WTC11 (cell line): Measurements from ENCODE around the gene SETD1B. TPM values are rescaled to one million over a fixed set of nuclear protein-coding genes. Genes with fewer than 3 reads are reported as not detected.

Experiments used
- ATAC-seq: fragments of 200-7000 bp; cut with Tn5 transposase; 2 replicates; pipeline ENCODE4 v1.10.0; 2021; ENCODE audit warnings: mild to moderate bottlenecking, moderate library complexity
- CTCF ChIA-PET: fragments of 300-600 bp; sonication (Branson Sonifier 250); formaldehyde crosslinking; loops from one replicate; lab custom pipeline; 2021; ENCODE audit warnings: antibody characterized with exemption; lab: Charles Lee
- POLR2A ChIA-PET: fragments of 350-600 bp; sonication (Branson Sonifier 250); formaldehyde crosslinking; loops from one replicate; lab custom pipeline; 2021; ENCODE audit warnings: antibody characterized with exemption; lab: Charles Lee
- DNase-seq: peaks from one replicate; pipeline ENCODE4 v3.0.0; 2021; ENCODE audit warnings: low spot score
- H3K27ac Mint-ChIP-seq: 2 replicates; pipeline ENCODE4 v1.8.0; 2021; ENCODE audit warnings: mixed read lengths
- H3K27me3 Mint-ChIP-seq: 2 replicates; pipeline ENCODE4 v1.8.0; 2021; ENCODE audit warnings: low read depth, mild to moderate bottlenecking, moderate library complexity, mixed read lengths
- H3K36me3 Mint-ChIP-seq: 2 replicates; pipeline ENCODE4 v1.8.0; 2021; ENCODE audit warnings: mixed read lengths
- H3K4me1 Mint-ChIP-seq: 2 replicates; pipeline ENCODE4 v1.8.0; 2022; ENCODE audit warnings: mixed read lengths
- H3K4me3 Mint-ChIP-seq: 2 replicates; pipeline ENCODE4 v1.8.0; 2021; ENCODE audit warnings: mild to moderate bottlenecking, moderate library complexity, mixed read lengths
- H3K9me3 Mint-ChIP-seq: 2 replicates; pipeline ENCODE4 v1.8.0; 2021; ENCODE audit warnings: mixed read lengths
- ELF4 ChIP-seq: sonication (generic); formaldehyde crosslinking; IDR thresholded peaks from 2 replicates; pipeline ENCODE4 v1.8.1; 2022; ENCODE audit warnings: low read depth, mild to moderate bottlenecking, moderate library complexity, missing genetic modification reagents
- EMX1 ChIP-seq: fragments of 250-450 bp; sonication (Bioruptor Pico); IDR thresholded peaks from 2 replicates; pipeline ENCODE4 v1.8.0; 2021; ENCODE audit warnings: mild to moderate bottlenecking
- FOXJ3 ChIP-seq: sonication (generic); formaldehyde crosslinking; IDR thresholded peaks from 2 replicates; pipeline ENCODE4 v1.9.0; 2021; ENCODE audit warnings: missing genetic modification reagents, mild to moderate bottlenecking, borderline replicate concordance
- FOXP1 ChIP-seq: sonication (generic); formaldehyde crosslinking; IDR thresholded peaks from 2 replicates; pipeline ENCODE4 v1.8.0; 2022; ENCODE audit warnings: missing genetic modification reagents, mild to moderate bottlenecking, moderate library complexity, borderline replicate concordance
- JUN ChIP-seq: sonication (generic); formaldehyde crosslinking; IDR thresholded peaks from 2 replicates; pipeline ENCODE4 v1.8.0; 2023; ENCODE audit warnings: mild to moderate bottlenecking, missing genetic modification reagents
- MAX ChIP-seq: sonication (generic); formaldehyde crosslinking; IDR thresholded peaks from 2 replicates; pipeline ENCODE4 v1.8.0; 2022; ENCODE audit warnings: mild to moderate bottlenecking, missing genetic modification reagents
- MXD4 ChIP-seq: fragments of 250-450 bp; sonication (Bioruptor Pico); IDR thresholded peaks from 2 replicates; pipeline ENCODE4 v1.8.0; 2021; ENCODE audit warnings: mild to moderate bottlenecking, moderate library complexity, borderline replicate concordance
- NFYB ChIP-seq: sonication (generic); formaldehyde crosslinking; conservative IDR thresholded peaks from 2 replicates; pipeline ENCODE4 v1.8.0; 2022; ENCODE audit warnings: low read depth, missing genetic modification reagents
- NR1H2 ChIP-seq: sonication (generic); formaldehyde crosslinking; IDR thresholded peaks from 2 replicates; pipeline ENCODE4 v1.9.0; 2021; ENCODE audit warnings: mild to moderate bottlenecking, moderate library complexity, missing genetic modification reagents
- NR3C1 ChIP-seq: sonication (generic); formaldehyde crosslinking; conservative IDR thresholded peaks from 2 replicates; pipeline ENCODE4 v1.8.1; 2023; ENCODE audit warnings: low read depth, mild to moderate bottlenecking, missing genetic modification reagents
- OVOL2 ChIP-seq: fragments of 250-450 bp; sonication (Bioruptor Pico); IDR thresholded peaks from 2 replicates; pipeline ENCODE4 v1.9.0; 2021; ENCODE audit warnings: mild to moderate bottlenecking, borderline replicate concordance
- TCF7 ChIP-seq: sonication (generic); formaldehyde crosslinking; IDR thresholded peaks from 2 replicates; pipeline ENCODE4 v1.8.0; 2022; ENCODE audit warnings: mild to moderate bottlenecking, low read depth, missing genetic modification reagents, moderate library complexity
- TEAD1 ChIP-seq: sonication (generic); formaldehyde crosslinking; IDR thresholded peaks from 2 replicates; pipeline ENCODE4 v1.8.0; 2022; ENCODE audit warnings: mild to moderate bottlenecking, missing genetic modification reagents
- USF1 ChIP-seq: sonication (generic); formaldehyde crosslinking; IDR thresholded peaks from 2 replicates; pipeline ENCODE4 v1.8.0; 2022; ENCODE audit warnings: mild to moderate bottlenecking, missing genetic modification reagents
- USF2 ChIP-seq: sonication (generic); formaldehyde crosslinking; IDR thresholded peaks from 2 replicates; pipeline ENCODE4 v1.8.1; 2023; ENCODE audit warnings: mild to moderate bottlenecking, missing genetic modification reagents, moderate library complexity
- ZSCAN18 ChIP-seq: fragments of 250-450 bp; sonication (Bioruptor Pico); IDR thresholded peaks from 2 replicates; pipeline ENCODE4 v2.1.2; 2022; ENCODE audit warnings: mild to moderate bottlenecking, moderate library complexity
- total RNA-seq: library from RNA; stranded (reverse); gene quantifications from 3 replicates; pipeline ENCODE4 v1.2.3, GENCODE V29; 2021
- TF ChIP-seq, protein P1 (sequence below): fragments of 200-600 bp; IDR thresholded peaks from 2 replicates; pipeline ENCODE4 v1.8.0; 2022; ENCODE audit warnings: antibody characterized with exemption
- TF ChIP-seq, protein P2 (sequence below): sonication (generic); formaldehyde crosslinking; IDR thresholded peaks from 2 replicates; pipeline ENCODE4 v1.8.1; 2022; ENCODE audit warnings: low read depth, mild to moderate bottlenecking, moderate library complexity, missing genetic modification reagents, borderline replicate concordance
- TF ChIP-seq, protein P3 (sequence below): sonication (generic); formaldehyde crosslinking; IDR thresholded peaks from 2 replicates; pipeline ENCODE4 v1.8.1; 2022; ENCODE audit warnings: mild to moderate bottlenecking, missing genetic modification reagents, moderate library complexity, borderline replicate concordance

The SETD1B gene
- total RNA-seq, 1 experiment from 2014 or later, result 19.5 TPM

GRCh38 chr12:121766290-121767039, 37.3 kb upstream of the SETD1B start:
- peak; percentile 46 for ATAC-seq
- TF ChIP-seq TCF7 (CRISPR knock-in tag), result no peak
- TF ChIP-seq NFYB (CRISPR knock-in tag), result peak; percentile 86
- TF ChIP-seq USF1 (CRISPR knock-in tag), result 0 out of 2 replicates have a peak, but pooled peaks have one; percentile 44
- peak; percentile 75 for TF ChIP-seq USF2 (CRISPR knock-in tag)
- no peak for DNase-seq
- H3K27me3 Mint-ChIP-seq, result no peaks in the 10 kb centered on the region; the same call in 1 of the 2 replicates
- H3K36me3 Mint-ChIP-seq, result peaks cover 11% of the 10 kb centered on the region
- ChIA-PET POLR2A (no interaction called here), CTCF (interaction anchor here (1.7 kb wide), 1 partner anchor 53 kb away, joined by 7 read pairs; the partner anchor contains the start of gene TMEM120B)
- no peaks in the 10 kb centered on the region for H3K9me3 Mint-ChIP-seq
- no peak overlapping the region for H3K27ac Mint-ChIP-seq
- no peak overlapping the region for H3K4me3 Mint-ChIP-seq
- H3K4me1 Mint-ChIP-seq, result no peaks in the 10 kb centered on the region

- H3K27ac Mint-ChIP-seq, result 0 out of 2 replicates have a peak overlapping the region, but pooled peaks have one; percentile 36
- H3K36me3 Mint-ChIP-seq, result peaks cover 6% of the 10 kb centered on the region; the same call in 1 of the 2 replicates
- no peaks in the 10 kb centered on the region for H3K4me1 Mint-ChIP-seq
- H3K9me3 Mint-ChIP-seq, result no peaks in the 10 kb centered on the region
- DNase-seq (no peak), ATAC-seq (no peak)
- no peak for TF ChIP-seq TEAD1 (CRISPR knock-in tag)
- TF ChIP-seq FOXP1 (CRISPR knock-in tag), result no peak
- TF ChIP-seq ELF4 (CRISPR knock-in tag), result no peak
- TF ChIP-seq JUN (CRISPR knock-in tag), result no peak
- no peak for TF ChIP-seq NR3C1 (CRISPR knock-in tag)
- TF ChIP-seq, protein P1, sequence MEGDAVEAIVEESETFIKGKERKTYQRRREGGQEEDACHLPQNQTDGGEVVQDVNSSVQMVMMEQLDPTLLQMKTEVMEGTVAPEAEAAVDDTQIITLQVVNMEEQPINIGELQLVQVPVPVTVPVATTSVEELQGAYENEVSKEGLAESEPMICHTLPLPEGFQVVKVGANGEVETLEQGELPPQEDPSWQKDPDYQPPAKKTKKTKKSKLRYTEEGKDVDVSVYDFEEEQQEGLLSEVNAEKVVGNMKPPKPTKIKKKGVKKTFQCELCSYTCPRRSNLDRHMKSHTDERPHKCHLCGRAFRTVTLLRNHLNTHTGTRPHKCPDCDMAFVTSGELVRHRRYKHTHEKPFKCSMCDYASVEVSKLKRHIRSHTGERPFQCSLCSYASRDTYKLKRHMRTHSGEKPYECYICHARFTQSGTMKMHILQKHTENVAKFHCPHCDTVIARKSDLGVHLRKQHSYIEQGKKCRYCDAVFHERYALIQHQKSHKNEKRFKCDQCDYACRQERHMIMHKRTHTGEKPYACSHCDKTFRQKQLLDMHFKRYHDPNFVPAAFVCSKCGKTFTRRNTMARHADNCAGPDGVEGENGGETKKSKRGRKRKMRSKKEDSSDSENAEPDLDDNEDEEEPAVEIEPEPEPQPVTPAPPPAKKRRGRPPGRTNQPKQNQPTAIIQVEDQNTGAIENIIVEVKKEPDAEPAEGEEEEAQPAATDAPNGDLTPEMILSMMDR, result no peak
- no peak for TF ChIP-seq EMX1 (CRISPR knock-in tag)
- no peak for TF ChIP-seq OVOL2 (CRISPR knock-in tag)
- TF ChIP-seq, protein P2, sequence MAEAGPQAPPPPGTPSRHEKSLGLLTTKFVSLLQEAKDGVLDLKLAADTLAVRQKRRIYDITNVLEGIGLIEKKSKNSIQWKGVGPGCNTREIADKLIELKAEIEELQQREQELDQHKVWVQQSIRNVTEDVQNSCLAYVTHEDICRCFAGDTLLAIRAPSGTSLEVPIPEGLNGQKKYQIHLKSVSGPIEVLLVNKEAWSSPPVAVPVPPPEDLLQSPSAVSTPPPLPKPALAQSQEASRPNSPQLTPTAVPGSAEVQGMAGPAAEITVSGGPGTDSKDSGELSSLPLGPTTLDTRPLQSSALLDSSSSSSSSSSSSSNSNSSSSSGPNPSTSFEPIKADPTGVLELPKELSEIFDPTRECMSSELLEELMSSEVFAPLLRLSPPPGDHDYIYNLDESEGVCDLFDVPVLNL, result no peak
- TF ChIP-seq USF1 (CRISPR knock-in tag), result no peak
- no peak for TF ChIP-seq MAX (CRISPR knock-in tag)
- TF ChIP-seq, protein P3, sequence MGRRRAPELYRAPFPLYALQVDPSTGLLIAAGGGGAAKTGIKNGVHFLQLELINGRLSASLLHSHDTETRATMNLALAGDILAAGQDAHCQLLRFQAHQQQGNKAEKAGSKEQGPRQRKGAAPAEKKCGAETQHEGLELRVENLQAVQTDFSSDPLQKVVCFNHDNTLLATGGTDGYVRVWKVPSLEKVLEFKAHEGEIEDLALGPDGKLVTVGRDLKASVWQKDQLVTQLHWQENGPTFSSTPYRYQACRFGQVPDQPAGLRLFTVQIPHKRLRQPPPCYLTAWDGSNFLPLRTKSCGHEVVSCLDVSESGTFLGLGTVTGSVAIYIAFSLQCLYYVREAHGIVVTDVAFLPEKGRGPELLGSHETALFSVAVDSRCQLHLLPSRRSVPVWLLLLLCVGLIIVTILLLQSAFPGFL (CRISPR knock-in tag), result no peak
- no peak for TF ChIP-seq MXD4 (CRISPR knock-in tag)
- no peak for TF ChIP-seq FOXJ3 (CRISPR knock-in tag)
- no peak for TF ChIP-seq ZSCAN18 (CRISPR knock-in tag)
- TF ChIP-seq NR1H2 (CRISPR knock-in tag), result no peak
- ChIA-PET POLR2A (no interaction called here), CTCF (interaction anchor here (1.3 kb wide), 1 partner anchor 27 kb away, joined by 6 read pairs; the partner anchor contains the start of gene RHOF)
- H3K4me3 Mint-ChIP-seq, result no peak overlapping the region
- H3K27me3 Mint-ChIP-seq, result no peaks in the 10 kb centered on the region
These were observed 36.2 kb upstream of the SETD1B start for GRCh38 chr12:121767525-121768016.
